Measurements from ENCODE around the gene NAA15.
A peak's percentile ranks its signal among the peaks of the same experiment; 100 is the strongest.
"Not testable (repeated sequence)": the region's sequence is repeated elsewhere in the genome, so short reads cannot be mapped to it uniquely, and the experiment has no call there.

NAA15 gene

GRCh38 chr4:139367421-139368090 lies 66.3 kb downstream of the NAA15 start:
- DNase-seq (ENCODE audit: low read depth), result peak; percentile 4

GRCh38 chr4:139368998-139369397 lies 67.7 kb downstream of the NAA15 start:
- no peak for DNase-seq (ENCODE audit: low read depth)

GRCh38 chr4:139374251-139374650 lies 72.9 kb downstream of the NAA15 start:
- no peak for DNase-seq (ENCODE audit: low read depth)

GRCh38 chr4:139386421-139386820 lies 85.1 kb downstream of the NAA15 start:
- DNase-seq (ENCODE audit: low read depth), result no peak

- DNase-seq (ENCODE audit: low read depth), result no peak
Observed at GRCh38 chr4:139389102-139389501, 87.8 kb downstream of the NAA15 start.

GRCh38 chr4:139389991-139390390 lies 88.7 kb downstream of the NAA15 start:
- no peak for DNase-seq (ENCODE audit: low read depth)

GRCh38 chr4:139391731-139392130 lies 90.4 kb downstream of the NAA15 start:
- DNase-seq (ENCODE audit: low read depth), result no peak

GRCh38 chr4:139392797-139393196 lies 91.5 kb downstream of the NAA15 start:
- DNase-seq (ENCODE audit: low read depth), result peak; percentile 9

GRCh38 chr4:139401368-139401767 lies 100.1 kb downstream of the NAA15 start:
- no peak for DNase-seq (ENCODE audit: low read depth)

- DNase-seq (ENCODE audit: low read depth), result no peak
Observed at GRCh38 chr4:139402436-139402835, 101.1 kb downstream of the NAA15 start.

- DNase-seq (ENCODE audit: low read depth), result no peak
Observed at GRCh38 chr4:139403462-139403861, 102.2 kb downstream of the NAA15 start.

GRCh38 chr4:139410312-139410711 lies 109.0 kb downstream of the NAA15 start:
- no peak for DNase-seq (ENCODE audit: low read depth)

- not testable (repeated sequence) for DNase-seq (ENCODE audit: low read depth)
Observed at GRCh38 chr4:139414671-139415210, 113.4 kb downstream of the NAA15 start.

GRCh38 chr4:139416073-139416673 lies 114.9 kb downstream of the NAA15 start:
- peak; percentile 15 for DNase-seq (ENCODE audit: low read depth)

- peak; percentile 74 for DNase-seq (ENCODE audit: low read depth)
Observed at GRCh38 chr4:139419388-139419914, 118.1 kb downstream of the NAA15 start.

GRCh38 chr4:139420652-139421051 lies 119.3 kb downstream of the NAA15 start:
- no peak for DNase-seq (ENCODE audit: low read depth)

- DNase-seq (ENCODE audit: low read depth), result no peak
Observed at GRCh38 chr4:139436122-139436521, 134.8 kb downstream of the NAA15 start.

- no peak for DNase-seq (ENCODE audit: low read depth)
Observed at GRCh38 chr4:139438141-139438540, 136.8 kb downstream of the NAA15 start.

- no peak for DNase-seq (ENCODE audit: low read depth)
Observed at GRCh38 chr4:139441029-139441428, 139.7 kb downstream of the NAA15 start.

- DNase-seq (ENCODE audit: low read depth), result no peak
Observed at GRCh38 chr4:139443661-139444060, 142.4 kb downstream of the NAA15 start.

GRCh38 chr4:139444881-139445280 lies 143.6 kb downstream of the NAA15 start:
- not testable (repeated sequence) for DNase-seq (ENCODE audit: low read depth)

GRCh38 chr4:139447078-139447477 lies 145.8 kb downstream of the NAA15 start:
- not testable (repeated sequence) for DNase-seq (ENCODE audit: low read depth)

- DNase-seq (ENCODE audit: low read depth), result no peak
Observed at GRCh38 chr4:139450586-139450985, 149.3 kb downstream of the NAA15 start.
